NCI-H1694 (cell line): ENCODE results near the gene TXLNA.
A peak's percentile ranks its signal among the peaks of the same experiment; 100 is the strongest.

Source experiments
- DNase-seq: peaks from one replicate; lab custom pipeline; 2025; lab: John Stamatoyannopoulos, UW

The TXLNA gene

DNA sequence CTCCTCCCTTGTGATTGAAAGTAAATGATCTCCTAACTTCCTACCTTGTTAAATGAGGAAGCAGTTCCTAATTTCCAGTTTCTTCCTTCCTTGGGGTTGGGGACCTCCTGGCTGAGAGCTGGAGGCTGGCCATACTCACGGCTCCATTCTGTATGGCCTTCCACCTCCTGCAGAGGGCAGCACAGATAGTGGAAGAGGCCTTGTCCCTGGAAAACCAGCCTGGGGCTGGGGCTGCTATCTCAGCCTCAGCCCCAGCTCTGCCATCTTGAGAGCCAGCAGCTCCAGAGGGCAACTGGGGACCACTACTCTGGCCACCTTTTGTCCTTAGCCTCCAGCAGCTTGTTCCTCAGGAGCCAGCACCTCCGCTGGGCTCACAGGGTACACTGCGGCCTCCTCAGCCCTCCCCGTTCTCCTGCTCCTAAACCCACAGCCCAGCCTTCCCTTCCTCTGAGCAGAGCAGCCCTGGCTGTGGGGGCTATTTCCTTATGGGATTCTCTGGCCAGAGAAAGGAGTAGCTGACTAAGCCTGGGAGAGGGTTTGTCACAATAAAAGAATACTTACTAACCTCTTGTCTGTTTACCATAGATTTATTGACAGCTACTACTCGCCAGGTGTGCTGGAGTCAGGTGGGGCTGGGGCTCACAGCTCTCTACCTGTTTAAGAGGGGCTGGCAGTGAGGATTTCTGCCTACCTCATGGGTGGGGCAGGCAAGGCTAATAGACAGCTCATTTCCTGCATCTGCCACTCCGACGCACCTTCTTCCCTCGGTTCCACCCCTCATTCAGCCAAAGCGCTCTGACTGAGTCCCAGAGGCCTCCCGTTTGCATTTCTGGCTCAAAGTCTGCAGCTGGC, 36.4 kb downstream of the TXLNA start:
- DNase-seq = peak; percentile 32

DNA sequence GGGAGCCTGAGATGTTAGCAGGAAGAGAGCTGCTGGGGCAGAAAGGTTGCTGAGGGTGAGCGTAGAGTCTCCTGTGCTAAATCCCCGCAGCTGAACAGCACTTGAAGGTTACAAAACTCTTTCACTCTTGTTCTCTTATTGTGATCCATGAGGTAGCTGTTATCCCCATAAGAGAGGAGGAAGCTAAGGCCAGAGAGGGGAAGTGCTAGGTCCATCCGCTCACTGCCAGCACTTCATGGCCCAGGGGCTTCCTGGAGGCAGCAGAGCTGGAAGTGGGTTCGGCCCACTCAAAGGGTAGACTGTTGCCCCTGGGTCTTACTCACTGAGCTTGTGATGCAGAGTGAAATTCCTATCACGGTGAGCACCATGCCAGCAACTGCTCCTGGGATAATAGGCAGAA, 37.1 kb downstream of the TXLNA start:
- DNase-seq = no peak

GRCh38 chr1:32219022-32219421, 39.5 kb downstream of the TXLNA start:
- DNase-seq = no peak

DNA sequence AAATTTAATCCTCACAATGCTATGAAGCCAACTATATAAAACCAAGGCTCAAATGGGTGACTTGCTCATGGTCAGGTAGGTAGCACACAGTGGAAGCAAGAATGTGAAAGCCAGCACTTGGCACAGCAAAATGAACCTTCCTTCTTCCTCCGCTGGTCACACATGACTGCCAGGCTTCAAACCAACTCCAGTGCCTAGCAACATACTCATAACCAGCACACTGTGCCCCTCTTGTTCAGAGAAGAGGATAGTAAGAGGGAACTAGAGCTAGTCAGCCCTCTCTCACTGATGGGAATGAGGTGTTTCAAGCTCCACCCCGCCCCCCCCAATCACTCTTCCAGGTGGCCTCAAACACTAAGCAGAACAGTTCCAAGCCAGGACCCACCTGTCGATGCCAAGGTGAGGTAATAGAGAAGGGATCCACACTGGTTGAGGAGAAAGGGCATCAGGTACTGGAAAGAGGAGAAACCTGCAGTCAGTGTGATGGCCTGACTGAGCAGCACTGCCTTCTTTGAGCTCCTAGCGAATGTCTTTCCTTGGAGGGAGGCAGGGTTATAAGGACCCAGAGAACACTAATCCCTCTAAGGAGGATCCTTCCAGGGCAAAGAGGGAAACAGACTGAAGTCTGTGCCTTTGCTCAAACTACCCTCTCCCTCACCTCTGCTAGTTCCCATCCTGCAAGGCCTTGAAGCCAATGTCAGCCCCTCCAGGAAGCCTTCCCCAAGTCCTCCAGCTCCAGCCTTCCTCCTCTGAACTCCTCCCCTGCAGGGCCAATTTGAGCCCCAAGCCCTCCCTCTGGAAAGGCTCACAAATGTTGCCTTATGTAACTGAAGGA, 41.5 kb downstream of the TXLNA start:
- DNase-seq = no peak

GRCh38 chr1:32221581-32221979, 42.1 kb downstream of the TXLNA start:
- DNase-seq = no peak

DNA sequence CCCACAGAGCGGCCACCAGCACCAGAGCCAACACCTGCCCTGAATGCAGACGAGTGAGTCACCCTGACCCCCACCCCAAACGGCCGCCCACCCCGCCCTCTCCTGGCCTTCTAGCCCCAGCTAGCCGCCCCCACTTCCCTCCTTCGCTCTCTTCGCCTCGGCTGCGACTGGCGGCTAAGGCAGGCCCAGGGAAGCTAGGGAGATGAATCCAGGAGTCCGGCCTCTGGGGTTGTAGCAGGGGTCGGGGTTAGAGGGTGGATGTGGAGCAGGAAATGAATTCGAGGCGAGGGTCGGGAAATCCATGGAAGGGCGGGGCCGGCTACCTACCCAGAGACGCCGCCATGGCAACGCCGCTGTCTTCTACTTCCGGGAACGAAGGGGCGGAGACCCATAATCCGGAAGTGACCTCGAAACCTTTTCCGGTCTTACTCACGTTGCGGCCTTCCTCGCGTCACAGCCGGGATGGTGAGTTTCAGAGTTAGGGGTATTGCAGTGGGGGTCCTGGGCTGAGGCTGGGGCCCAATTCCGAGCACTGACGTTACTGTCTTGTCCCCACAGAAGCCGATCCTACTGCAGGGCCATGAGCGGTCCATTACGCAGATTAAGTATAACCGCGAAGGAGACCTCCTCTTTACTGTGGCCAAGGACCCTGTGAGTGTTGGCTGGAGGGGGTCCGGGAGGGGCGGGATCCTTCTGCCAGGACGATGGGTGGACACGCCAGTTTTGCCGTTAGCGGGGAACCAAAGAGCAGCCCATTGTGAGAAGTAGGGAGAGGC, 42.7 kb downstream of the TXLNA start, which contains the start of the genes EIF3I and TMEM234:
Gene EIF3I, plus strand, starts transcription at position 428 of the 776 bp plus-strand sequence. Its CDS starts 35 bp downstream, at position 463.
Gene TMEM234, minus strand, starts transcription at position 374 of the 776 bp plus-strand sequence. Its CDS starts 31 bp downstream, at position 343.
- peak; percentile 83 for DNase-seq

DNA sequence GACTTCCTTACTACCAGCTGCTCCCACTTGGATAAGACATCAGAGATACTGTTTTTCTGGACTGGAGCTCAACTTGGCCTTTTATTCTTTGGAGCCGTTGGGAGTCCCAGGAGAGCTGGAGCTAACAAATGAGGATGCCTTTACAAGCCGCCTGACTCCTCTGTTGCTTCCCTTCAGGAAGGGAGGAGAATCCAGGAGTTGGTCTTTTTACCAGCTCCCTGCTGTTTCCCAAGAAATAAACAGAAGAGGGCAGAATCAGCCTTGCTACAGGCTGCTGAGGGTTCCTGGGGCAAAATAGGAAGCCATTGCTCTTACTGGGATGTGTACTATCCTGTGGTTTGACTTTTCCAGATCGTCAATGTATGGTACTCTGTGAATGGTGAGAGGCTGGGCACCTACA, 44.2 kb downstream of the TXLNA start:
- DNase-seq = no peak

- DNase-seq = no peak
These were observed 44.8 kb downstream of the TXLNA start for GRCh38 chr1:32224285-32224684.

DNA sequence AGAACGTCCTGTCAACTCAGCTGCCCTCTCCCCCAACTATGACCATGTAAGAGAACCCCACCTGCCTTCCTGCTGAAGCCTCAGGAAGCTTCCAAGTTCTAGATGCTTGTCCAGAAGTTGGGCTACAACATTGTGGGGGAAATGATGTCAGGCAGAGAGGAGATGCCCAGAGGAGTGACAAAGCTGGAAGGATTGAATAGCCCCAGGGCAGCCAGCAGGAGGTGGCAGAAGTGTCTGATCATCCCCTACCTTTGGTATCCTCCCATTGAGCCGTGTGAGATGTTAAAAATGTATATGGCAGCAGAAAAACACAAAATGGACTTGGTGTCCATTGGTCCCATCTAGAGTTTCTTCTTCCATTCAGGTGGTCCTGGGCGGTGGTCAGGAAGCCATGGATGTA, 49.3 kb downstream of the TXLNA start:
- no peak for DNase-seq

- DNase-seq = no peak
These were observed 52.5 kb downstream of the TXLNA start for GRCh38 chr1:32231843-32232432.

DNA sequence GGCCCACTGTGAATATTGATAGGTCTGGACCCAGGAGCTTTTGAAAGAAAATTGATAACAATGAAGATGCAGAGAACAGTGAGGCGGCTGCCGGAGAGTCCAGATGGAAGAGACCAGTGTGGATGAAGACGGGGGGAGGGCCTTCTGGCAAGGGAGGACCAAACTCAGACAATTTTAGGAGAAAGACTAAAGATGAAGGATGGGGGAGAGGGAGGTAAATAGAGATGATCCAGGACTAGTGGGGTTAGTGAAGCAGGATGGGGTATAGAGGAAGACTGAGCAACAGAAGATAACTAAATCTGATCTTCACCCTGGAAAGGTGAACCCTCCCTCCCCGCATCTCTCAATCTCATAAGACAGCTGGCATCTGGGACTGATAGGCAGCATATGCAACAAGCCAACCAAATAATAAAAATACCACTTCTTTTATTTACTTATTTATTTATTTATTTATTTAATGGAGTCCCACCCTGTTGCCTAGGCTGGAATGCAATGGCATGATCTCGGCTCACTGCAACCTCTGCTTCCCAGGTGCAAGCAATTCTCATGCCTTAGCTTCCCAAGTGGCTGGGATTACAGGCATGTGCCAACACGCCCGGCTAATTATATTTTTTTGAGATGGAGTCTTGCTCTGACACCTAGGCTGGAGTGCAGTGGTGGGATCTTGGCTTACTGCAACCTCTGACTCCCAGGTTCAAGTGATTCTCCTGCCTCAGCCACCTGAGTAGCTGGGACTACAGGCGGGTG, 53.3 kb downstream of the TXLNA start:
- no peak for DNase-seq

DNA sequence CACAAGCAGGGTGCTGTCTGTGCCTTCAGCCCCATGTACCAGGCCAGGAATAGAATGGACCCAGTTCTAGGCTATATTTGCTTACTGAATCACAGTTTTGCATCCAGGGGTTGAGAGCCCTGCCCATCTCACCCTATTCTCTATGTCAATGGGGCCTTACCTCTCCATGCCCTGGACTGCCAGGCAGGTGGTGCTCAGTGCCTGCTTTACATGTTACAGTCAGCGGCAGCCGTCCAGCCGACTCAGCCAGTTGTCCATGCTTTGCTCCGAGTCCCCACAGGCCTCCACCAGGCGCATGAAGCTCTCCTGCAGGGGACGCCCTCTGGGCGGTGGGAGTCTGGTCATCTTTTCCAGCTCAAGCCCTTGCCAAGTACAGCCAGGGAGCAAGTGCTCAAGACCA, 55.3 kb downstream of the TXLNA start:
- no peak for DNase-seq

- no peak for DNase-seq
These were observed 59.9 kb downstream of the TXLNA start for GRCh38 chr1:32239337-32239736.

- DNase-seq = no peak
These were observed 60.3 kb downstream of the TXLNA start for GRCh38 chr1:32239790-32240139.

GRCh38 chr1:32240140-32240951, 60.9 kb downstream of the TXLNA start:
- DNase-seq = peak; percentile 26

GRCh38 chr1:32241001-32241763, 61.7 kb downstream of the TXLNA start:
- DNase-seq = no peak

- DNase-seq = no peak
These were observed 62.9 kb downstream of the TXLNA start for GRCh38 chr1:32242341-32242851.

- DNase-seq = no peak
These were observed 67.4 kb downstream of the TXLNA start, which contains the start of gene FAM167B for GRCh38 chr1:32246888-32247273. Gene FAM167B (plus strand): TSS chr1:32247222. CDS start chr1:32247422, 200 bp downstream.

DNA sequence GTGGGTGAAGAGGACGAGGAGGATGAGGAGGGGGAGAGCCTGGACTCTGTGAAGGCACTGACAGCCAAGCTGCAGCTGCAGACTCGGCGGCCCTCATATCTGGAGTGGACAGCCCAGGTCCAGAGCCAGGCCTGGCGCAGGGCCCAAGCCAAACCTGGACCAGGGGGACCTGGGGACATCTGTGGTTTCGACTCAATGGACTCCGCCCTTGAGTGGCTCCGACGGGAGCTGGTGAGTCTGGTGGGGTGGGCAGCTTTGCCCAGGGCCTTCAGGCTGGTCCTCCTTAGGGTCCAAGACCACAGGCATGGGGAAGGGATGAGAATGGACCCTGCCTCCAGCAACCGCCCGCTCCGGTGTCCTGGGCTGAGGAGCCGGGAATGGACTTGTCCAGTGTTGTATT, 68.0 kb downstream of the TXLNA start:
- no peak for DNase-seq
